NCI-H1417 (cell line): ENCODE measurements around the gene EGFL6.
"Not testable (repeated sequence)": the region's sequence is repeated elsewhere in the genome, so short reads cannot be mapped to it uniquely, and the experiment has no call there.

Source experiments
- DNase-seq, 3 experiments: peaks; one replicate each; lab custom pipeline; 2025; lab: John Stamatoyannopoulos, UW

EGFL6 gene

DNA sequence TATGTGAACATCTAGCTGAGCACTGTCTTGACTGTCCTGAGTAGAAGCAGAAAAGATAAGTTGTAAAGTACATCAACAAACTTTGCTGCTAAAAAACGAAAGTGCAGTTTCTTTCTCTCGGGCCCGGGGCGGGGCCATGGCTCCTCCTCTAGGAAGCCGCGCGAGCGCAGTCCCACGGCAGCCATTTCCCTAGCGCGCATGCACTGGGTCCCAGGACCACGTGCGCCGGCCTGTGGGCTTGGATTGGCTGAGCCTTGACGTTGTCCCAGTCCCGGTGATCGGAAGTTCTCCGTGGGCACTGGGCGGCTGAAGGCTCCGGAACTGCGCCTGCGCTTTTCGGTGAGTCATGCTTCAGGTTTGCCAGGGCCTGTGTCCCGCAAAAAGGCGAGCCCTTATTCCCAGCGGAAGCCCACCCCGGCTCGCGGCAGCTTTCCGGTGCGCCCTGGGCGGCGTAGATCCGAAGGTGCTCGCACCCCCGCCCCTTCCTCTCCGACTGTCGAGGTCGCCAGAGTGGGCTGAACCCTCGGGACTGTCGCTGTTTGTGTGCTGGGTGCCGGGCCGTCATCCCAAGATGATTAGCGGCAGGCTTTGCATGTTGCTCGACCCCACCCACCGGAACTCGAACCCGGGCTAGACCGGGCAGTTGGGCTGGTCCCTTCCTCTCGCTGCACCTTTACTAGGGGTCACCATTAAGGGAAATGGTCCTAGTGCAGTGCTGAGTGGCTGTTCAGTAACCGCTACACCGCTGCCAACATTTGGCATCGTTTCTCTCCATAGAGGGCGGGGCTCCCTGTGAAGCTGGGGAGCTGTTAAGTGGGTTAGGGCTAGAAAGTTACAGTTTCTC lies 83.7 kb downstream of the EGFL6 start, which contains the start of gene TCEANC:
Gene TCEANC, plus strand, starts transcription at position 292 of the 844 bp plus-strand sequence. CDS start 9,368 bp downstream, outside the sequence.
- DNase-seq, result peak; percentile 94 to 99 (median 98)

GRCh38 chrX:13654116-13654515 lies 84.7 kb downstream of the EGFL6 start:
- DNase-seq, result no peak

GRCh38 chrX:13655674-13656073 lies 86.3 kb downstream of the EGFL6 start:
- DNase-seq, result no peak

- DNase-seq, result peak; percentile 35 to 79 (median 35)
These were observed 89.2 kb downstream of the EGFL6 start for GRCh38 chrX:13658602-13659001.

- no peak for DNase-seq
These were observed 89.7 kb downstream of the EGFL6 start for GRCh38 chrX:13659063-13659462.

DNA sequence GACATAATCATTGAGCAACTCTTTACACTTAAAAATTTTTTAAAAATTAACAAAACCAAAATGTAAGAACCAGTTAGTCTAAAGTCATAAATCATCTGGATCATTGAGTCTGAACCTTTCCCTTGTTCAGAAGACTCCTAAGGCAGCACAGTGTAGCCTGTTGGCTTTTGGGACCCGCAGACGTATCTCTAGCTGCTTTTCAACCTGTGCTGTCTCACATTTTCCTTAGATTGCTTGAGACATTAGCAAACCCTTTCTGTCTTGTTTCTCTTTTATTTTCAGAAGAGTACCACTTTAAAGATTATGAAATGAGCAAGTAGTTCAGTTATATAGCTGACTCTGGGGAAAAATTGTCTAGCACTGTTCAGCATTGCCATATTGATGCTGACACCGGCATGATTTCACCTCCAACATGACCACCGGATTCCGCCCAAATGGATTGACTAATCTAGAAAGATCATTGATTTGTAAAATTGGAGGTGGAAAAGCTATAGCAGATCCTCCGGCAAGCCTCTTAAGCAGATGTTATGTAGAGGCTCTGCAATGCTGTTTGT lies 92.4 kb downstream of the EGFL6 start:
- no peak for DNase-seq

GRCh38 chrX:13662355-13662791 lies 93.0 kb downstream of the EGFL6 start:
- no peak for DNase-seq

- DNase-seq, result no peak
These were observed 94.6 kb downstream of the EGFL6 start for GRCh38 chrX:13664020-13664419.

DNA sequence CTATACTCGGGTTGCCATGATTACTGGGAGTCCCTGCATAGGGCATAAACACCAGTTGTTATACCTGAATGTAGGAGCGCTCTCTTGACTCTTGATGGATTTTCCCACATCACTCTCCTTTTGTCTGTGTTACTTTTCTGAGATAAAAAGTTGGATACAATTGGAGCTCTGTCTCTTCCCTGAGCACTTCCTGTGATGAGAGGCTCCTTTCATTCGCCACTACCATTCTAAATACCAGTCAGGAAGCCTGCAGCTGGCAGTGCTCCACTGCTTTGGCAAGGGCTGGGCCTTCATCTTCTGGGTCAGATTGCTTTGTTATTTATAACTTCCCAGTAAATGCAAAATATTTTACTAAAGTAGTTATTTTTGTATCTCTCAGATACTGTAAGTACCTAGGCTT lies 97.4 kb downstream of the EGFL6 start:
- DNase-seq, result no peak

DNA sequence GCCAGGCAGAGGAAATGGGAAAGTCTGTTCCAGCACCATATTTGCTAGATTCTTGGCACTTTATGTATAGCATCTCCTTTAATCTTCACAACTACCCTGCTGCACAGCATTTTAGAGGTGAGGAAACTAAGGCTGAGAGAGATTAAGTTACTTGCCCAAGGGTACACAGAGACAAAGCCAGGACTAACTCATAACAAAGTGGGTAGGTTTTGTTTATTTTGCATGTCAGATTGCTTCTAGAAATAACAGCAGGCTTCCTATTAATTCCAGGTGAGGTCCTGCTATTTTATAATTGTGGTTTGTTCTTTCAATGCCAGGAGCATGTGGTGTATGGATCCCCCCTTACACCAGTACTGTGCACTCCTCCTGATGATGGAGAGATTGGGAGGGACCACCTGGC lies 98.5 kb downstream of the EGFL6 start:
- peak in 1 of 3 experiments; percentile 54 for DNase-seq

DNA sequence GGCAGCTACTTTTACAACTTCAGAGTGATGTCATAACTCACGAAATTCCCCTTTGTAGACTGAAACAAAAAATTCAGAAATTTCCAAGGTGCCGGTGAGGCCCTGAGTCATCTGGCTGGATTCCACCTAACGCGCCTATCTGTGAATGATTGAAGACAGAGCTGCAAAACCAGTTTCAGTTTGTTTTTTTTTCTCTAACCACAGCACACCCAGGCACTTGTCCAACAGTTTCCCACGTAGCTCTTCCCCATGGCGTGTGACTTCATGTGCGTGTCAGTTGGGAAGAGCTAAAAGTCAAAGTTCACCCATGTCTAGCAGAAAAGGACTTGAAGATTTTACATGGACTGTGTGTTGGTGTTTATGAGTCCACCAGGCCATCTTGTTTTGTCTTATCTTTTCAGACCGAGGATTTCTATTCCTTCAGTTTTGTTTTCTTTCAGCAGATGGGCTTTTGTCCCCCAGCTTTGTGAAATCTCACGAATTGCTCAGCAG lies 99.9 kb downstream of the EGFL6 start:
- peak in 1 of 3 experiments; percentile 31 for DNase-seq

DNA sequence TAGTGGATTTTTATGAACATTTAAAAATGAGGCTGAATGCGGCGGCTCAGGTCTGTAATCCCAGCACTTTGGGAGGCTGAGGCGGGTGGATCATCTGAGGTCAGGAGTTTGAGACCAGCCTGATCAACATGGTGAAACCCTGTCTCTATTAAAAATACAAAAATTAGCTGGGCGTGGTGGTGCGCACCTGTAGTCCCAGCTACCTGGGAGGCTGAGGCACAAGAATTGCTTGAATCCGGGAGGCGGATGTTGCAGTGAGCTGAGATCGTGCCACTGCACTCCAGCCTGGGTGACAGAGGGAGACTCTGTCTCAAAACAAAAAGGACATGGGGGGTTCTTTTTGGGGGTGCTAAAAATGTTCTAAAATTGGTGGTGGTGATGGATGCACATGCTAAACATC lies 100.4 kb downstream of the EGFL6 start:
- not testable (repeated sequence) for DNase-seq

DNA sequence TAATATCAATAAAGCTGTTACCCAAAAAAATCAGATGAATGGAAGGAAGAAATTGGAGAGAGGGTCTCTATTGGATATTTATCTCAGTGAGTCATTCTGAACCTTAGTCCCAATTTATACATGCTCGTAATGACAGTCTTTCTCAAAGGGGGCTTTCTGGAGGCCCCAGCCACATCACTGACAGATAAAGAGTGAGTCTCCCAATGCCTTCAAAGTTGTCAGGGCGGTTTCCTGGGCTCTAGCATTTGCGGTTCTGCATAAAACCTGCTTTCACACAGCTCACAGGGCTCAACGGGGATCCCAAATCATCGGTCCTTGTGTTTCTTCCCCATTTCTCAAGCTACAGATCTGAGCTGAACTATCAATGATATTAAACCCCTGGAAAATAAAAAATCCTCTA lies 100.8 kb downstream of the EGFL6 start:
- DNase-seq, result no peak

DNA sequence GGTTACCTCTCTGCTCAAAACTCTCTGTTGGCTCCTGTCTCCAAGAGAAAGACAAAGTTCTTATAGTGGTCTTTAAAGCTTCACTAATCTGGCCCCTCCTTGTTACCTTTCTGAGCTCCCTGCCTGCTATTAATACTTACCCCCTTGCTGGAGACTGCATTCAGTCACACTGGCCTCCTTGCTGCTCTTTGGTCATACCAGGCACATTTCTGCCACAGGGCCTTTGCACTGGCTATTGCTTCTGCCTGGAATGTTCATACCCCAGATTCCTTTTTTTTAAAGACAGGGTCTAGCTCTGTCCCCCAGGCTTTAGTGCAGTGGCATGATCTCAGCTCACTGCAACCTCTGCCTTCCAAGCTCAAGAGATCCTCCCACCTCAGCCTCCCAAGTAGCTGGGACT lies 103.6 kb downstream of the EGFL6 start:
- DNase-seq, result no peak

DNA sequence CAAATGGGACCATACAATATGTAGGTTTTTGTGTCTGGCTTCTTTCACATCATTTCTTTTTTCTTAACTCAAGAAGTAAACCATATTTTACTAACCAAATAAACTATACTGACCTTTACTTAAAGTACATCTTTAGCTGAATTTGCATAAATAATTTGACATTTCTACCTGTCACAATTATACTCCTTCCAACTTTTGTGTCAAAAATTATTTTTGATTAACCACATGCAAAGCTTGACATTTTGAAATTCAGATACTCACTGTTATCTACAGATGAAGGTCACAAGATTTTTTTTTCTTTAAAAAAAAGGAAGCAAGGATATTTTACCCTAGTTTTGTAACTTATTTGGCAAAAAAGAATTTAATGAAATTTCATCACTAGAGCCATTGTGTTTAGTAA lies 107.5 kb downstream of the EGFL6 start:
- DNase-seq, result no peak

GRCh38 chrX:13679700-13680099 lies 110.3 kb downstream of the EGFL6 start:
- not testable (repeated sequence) for DNase-seq

- DNase-seq, result no peak
These were observed 112.2 kb downstream of the EGFL6 start for GRCh38 chrX:13681595-13681994.
